Natural killer cell (primary cell): ENCODE data around the gene ABL1. TPM values are rescaled to one million over a fixed set of nuclear protein-coding genes. Genes with fewer than 3 reads are reported as not detected.

Source experiments
- ATAC-seq, 3 donors: fragments of 150-1000 bp in 2 of 3; fragments of 200-7000 bp in 1 of 3; cut with Tn5 transposase; 1 replicate in 1 of 3; 2 replicates in 2 of 3; pipeline ENCODE4 v1.10.0; 2021; ENCODE audit warnings: mild to moderate bottlenecking in 2 of 3, moderate library complexity in 2 of 3
- DNase-seq, 2 donors: peaks; one replicate each; pipeline versions ENCODE4 v3.0.0 to v3.0.0-alpha.2; 2013 to 2021; ENCODE audit warnings: mixed read lengths in 1 of 2
- H3K27ac ChIP-seq: one replicate; pipeline ENCODE4 v1.5.1; 2013; ENCODE audit warnings: mild to moderate bottlenecking, low read length
- H3K27me3 ChIP-seq: one replicate; pipeline ENCODE4 v1.6.1; 2013; ENCODE audit warnings: low read length; ENCODE audit not compliant: control insufficient read depth, insufficient read depth
- H3K36me3 ChIP-seq: one replicate; pipeline ENCODE4 v1.6.1; 2013; ENCODE audit warnings: low read length; ENCODE audit not compliant: control insufficient read depth, insufficient read depth
- H3K4me1 ChIP-seq: one replicate; pipeline ENCODE4 v1.6.1; 2013; ENCODE audit warnings: low read length; ENCODE audit not compliant: control insufficient read depth, insufficient read depth
- H3K4me3 ChIP-seq: one replicate; pipeline ENCODE4 v1.5.1; 2013; ENCODE audit warnings: low read length
- H3K9me3 ChIP-seq: one replicate; pipeline ENCODE4 v1.6.1; 2013; ENCODE audit warnings: low read length; ENCODE audit not compliant: control insufficient read depth, insufficient read depth
- H3K27ac Mint-ChIP-seq, 2 donors: one replicate each; pipeline ENCODE4 v1.8.0; 2022; ENCODE audit warnings: mild to moderate bottlenecking in 2 of 2, mixed read lengths in 2 of 2, moderate library complexity in 1 of 2
- H3K27me3 Mint-ChIP-seq, 2 donors: one replicate each; pipeline ENCODE4 v1.8.0; 2022; ENCODE audit warnings: low read depth in 2 of 2, mixed read lengths in 2 of 2
- H3K36me3 Mint-ChIP-seq: one replicate; pipeline ENCODE4 v1.8.0; 2022; ENCODE audit warnings: mixed read lengths
- H3K4me1 Mint-ChIP-seq, 2 donors: one replicate each; pipeline ENCODE4 v1.8.0; 2022; ENCODE audit warnings: mixed read lengths in 2 of 2
- H3K4me3 Mint-ChIP-seq: one replicate; pipeline ENCODE4 v1.8.0; 2022; ENCODE audit warnings: mild to moderate bottlenecking, moderate library complexity, mixed read lengths
- H3K9me3 Mint-ChIP-seq, 2 donors: one replicate each; pipeline ENCODE4 v1.8.0; 2022; ENCODE audit warnings: mixed read lengths in 2 of 2
- CTCF ChIP-seq: fragments of 200-600 bp; IDR thresholded peaks from one replicate; pipeline ENCODE4 v1.8.0; 2022; ENCODE audit warnings: antibody characterized with exemption
- WGBS: methylation state at CpG from one replicate; pipeline ENCODE4 v1.1.7; 2013; ENCODE audit warnings: missing lambda C conversion rate; ENCODE audit not compliant: insufficient coverage; 5-methylcytosine and 5-hydroxymethylcytosine counted together
- intact Hi-C: fragments of 100-400 bp; cut with micrococcal nuclease; formaldehyde crosslinking; loops from one replicate; pipeline ENCODE4 v1.14.2; 2022
- total RNA-seq, 4 donors: library from RNA; stranded (reverse); fragments of 120-200 nt in 1 of 4; gene quantifications; one replicate each; pipeline versions ENCODE4 v1.2.3 to v1.2.4, GENCODE V29; 2013 to 2022

ABL1 gene
- total RNA-seq, 3 donors from 2014 or later (not counting 1 experiment from before 2014, with no cell fraction given), result 49.7 to 65.6 (median 53.8) TPM

DNA sequence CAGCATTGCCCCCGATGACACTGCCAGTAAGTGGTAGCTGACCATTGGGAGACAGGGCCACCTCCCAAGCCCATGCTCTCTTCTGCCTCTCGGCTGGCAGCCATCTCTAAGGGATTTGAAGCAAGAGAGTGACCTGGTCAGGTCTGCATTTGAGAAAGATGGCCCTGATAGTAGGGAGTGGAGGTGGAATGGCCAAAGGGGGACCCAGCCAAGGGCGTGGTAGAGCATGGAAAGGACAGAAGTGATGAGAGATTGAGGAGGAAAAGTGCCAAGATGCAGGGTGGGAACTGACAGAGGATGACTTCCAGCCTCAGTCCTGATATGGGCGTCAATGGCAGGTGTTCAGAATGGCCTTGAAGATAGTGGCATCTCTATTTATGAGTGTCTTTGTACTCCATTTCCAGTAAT lies 9.0 kb downstream of the ABL1 start:
- H3K9me3 Mint-ChIP-seq, result no peaks in the 10 kb centered on the region
- H3K27ac ChIP-seq, result no peak overlapping the region
- no peaks in the 10 kb centered on the region for H3K36me3 ChIP-seq
- DNase-seq (no peak), ATAC-seq (peak in 1 of 3 donors; percentile 20)
- H3K4me1 ChIP-seq, result no peaks in the 10 kb centered on the region
- H3K4me3 ChIP-seq, result no peak overlapping the region
- intact Hi-C loops, result no loop called here
- H3K27me3 Mint-ChIP-seq, result no peaks in the 10 kb centered on the region
- H3K4me1 Mint-ChIP-seq, result peaks cover 30 to 46% of the 10 kb centered on the region in 2 donors
- no peak overlapping the region for H3K4me3 Mint-ChIP-seq
- H3K9me3 ChIP-seq, result no peaks in the 10 kb centered on the region
- no peak overlapping the region for H3K27ac Mint-ChIP-seq
- no peaks in the 10 kb centered on the region for H3K27me3 ChIP-seq
- 92% methylated on average over 4 of the region's 4 CpGs for WGBS
- H3K36me3 Mint-ChIP-seq, result no peaks in the 10 kb centered on the region
- TF ChIP-seq CTCF, result no peak

GRCh38 chr9:130845254-130845653 lies 10.2 kb downstream of the ABL1 start:
- H3K27me3 Mint-ChIP-seq, result no peaks in the 10 kb centered on the region
- H3K36me3 Mint-ChIP-seq, result no peaks in the 10 kb centered on the region
- intact Hi-C loops, result no loop called here
- no peak overlapping the region for H3K27ac ChIP-seq
- TF ChIP-seq CTCF, result no peak
- no peak overlapping the region for H3K27ac Mint-ChIP-seq
- ATAC-seq, result no peak
- H3K4me1 Mint-ChIP-seq, result peaks cover 29 to 45% of the 10 kb centered on the region in 2 donors
- no peaks in the 10 kb centered on the region for H3K9me3 ChIP-seq
- no peaks in the 10 kb centered on the region for H3K4me1 ChIP-seq
- DNase-seq, result no peak
- no peak overlapping the region for H3K4me3 Mint-ChIP-seq
- H3K4me3 ChIP-seq, result no peak overlapping the region
- H3K36me3 ChIP-seq, result no peaks in the 10 kb centered on the region
- no peaks in the 10 kb centered on the region for H3K9me3 Mint-ChIP-seq
- H3K27me3 ChIP-seq, result no peaks in the 10 kb centered on the region
- WGBS, result 93% methylated on average over 10 of the region's 10 CpGs

GRCh38 chr9:130845901-130846481 lies 10.9 kb downstream of the ABL1 start:
- H3K27me3 Mint-ChIP-seq, result no peaks in the 10 kb centered on the region
- 91% methylated on average over 7 of the region's 7 CpGs for WGBS
- H3K9me3 Mint-ChIP-seq, result no peaks in the 10 kb centered on the region
- no peaks in the 10 kb centered on the region for H3K36me3 ChIP-seq
- no peak for DNase-seq
- no peaks in the 10 kb centered on the region for H3K9me3 ChIP-seq
- H3K4me1 ChIP-seq, result no peaks in the 10 kb centered on the region
- H3K4me3 ChIP-seq, result no peak overlapping the region
- no peak for ATAC-seq
- H3K27ac Mint-ChIP-seq, result no peak overlapping the region
- no peak for TF ChIP-seq CTCF
- no peaks in the 10 kb centered on the region for H3K36me3 Mint-ChIP-seq
- H3K4me1 Mint-ChIP-seq, result peaks cover 29 to 43% of the 10 kb centered on the region in 2 donors
- H3K4me3 Mint-ChIP-seq, result no peak overlapping the region
- intact Hi-C loops, result no loop called here
- no peaks in the 10 kb centered on the region for H3K27me3 ChIP-seq
- no peak overlapping the region for H3K27ac ChIP-seq
